ENCODE measurements around the gene RNF224.

GRCh38 chr9:137278061-137278701, 50.9 kb downstream of the RNF224 start:
- TF ChIP-seq, protein P1, sequence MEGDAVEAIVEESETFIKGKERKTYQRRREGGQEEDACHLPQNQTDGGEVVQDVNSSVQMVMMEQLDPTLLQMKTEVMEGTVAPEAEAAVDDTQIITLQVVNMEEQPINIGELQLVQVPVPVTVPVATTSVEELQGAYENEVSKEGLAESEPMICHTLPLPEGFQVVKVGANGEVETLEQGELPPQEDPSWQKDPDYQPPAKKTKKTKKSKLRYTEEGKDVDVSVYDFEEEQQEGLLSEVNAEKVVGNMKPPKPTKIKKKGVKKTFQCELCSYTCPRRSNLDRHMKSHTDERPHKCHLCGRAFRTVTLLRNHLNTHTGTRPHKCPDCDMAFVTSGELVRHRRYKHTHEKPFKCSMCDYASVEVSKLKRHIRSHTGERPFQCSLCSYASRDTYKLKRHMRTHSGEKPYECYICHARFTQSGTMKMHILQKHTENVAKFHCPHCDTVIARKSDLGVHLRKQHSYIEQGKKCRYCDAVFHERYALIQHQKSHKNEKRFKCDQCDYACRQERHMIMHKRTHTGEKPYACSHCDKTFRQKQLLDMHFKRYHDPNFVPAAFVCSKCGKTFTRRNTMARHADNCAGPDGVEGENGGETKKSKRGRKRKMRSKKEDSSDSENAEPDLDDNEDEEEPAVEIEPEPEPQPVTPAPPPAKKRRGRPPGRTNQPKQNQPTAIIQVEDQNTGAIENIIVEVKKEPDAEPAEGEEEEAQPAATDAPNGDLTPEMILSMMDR (IDR thresholded peaks at IDR 0.05), result no peak
- no peak for TF ChIP-seq POLR2A (IDR thresholded peaks at IDR 0.05)
